Heart left ventricle (tissue), 16 donors: Measurements from ENCODE around the gene IGF2R. TPM values are rescaled to one million over a fixed set of nuclear protein-coding genes. Genes with fewer than 3 reads are reported as not detected.
"Not testable (repeated sequence)": the region's sequence is repeated elsewhere in the genome, so short reads cannot be mapped to it uniquely, and the experiment has no call there.

Source experiments
- ATAC-seq, 4 donors: fragments of 200-7000 bp; cut with Tn5 transposase; one replicate each; pipeline ENCODE4 v1.9.1; 2020 to 2022; ENCODE audit warnings: moderate library complexity in 4 of 4, mild to moderate bottlenecking in 3 of 4, moderate number of reproducible peaks in 1 of 4
- DNase-seq, 5 donors: peaks; one replicate each; pipeline ENCODE4 v3.0.0-alpha.2; 2020
- H3K27ac ChIP-seq, 12 donors: fragments of 200-600 bp; sonication (generic) in 4 of 12; one replicate each; pipeline versions ENCODE4 v1.5.0 to v1.8.0; 2016 to 2022; ENCODE audit warnings: mild to moderate bottlenecking in 2 of 12
- H3K27me3 ChIP-seq, 9 donors: fragments of 200-600 bp; sonication (generic) in 2 of 9; one replicate each; pipeline versions ENCODE4 v1.5.1 to v1.8.0; 2016 to 2022; ENCODE audit warnings: mild to moderate bottlenecking in 3 of 9
- H3K36me3 ChIP-seq, 9 donors: fragments of 200-600 bp; sonication (generic) in 2 of 9; one replicate each; pipeline versions ENCODE4 v1.5.0 to v1.8.0; 2018 to 2022; ENCODE audit warnings: mild to moderate bottlenecking in 2 of 9
- H3K4me1 ChIP-seq, 12 donors: fragments of 200-600 bp; sonication (generic) in 4 of 12; one replicate each; pipeline versions ENCODE4 v1.5.0 to v1.8.0; 2016 to 2022; ENCODE audit warnings: mild to moderate bottlenecking in 3 of 12
- H3K4me3 ChIP-seq, 12 donors: fragments of 200-600 bp; sonication (generic) in 4 of 12; one replicate each; pipeline versions ENCODE4 v1.5.0 to v1.8.0; 2017 to 2022; ENCODE audit warnings: mild to moderate bottlenecking in 9 of 12, moderate library complexity in 4 of 12
- H3K9me3 ChIP-seq, 12 donors: fragments of 200-600 bp; sonication (generic) in 4 of 12; one replicate each; pipeline versions ENCODE4 v1.5.0 to v1.8.0; 2016 to 2022; ENCODE audit warnings: mild to moderate bottlenecking in 1 of 12
- CTCF ChIP-seq, 12 donors: fragments of 200-600 bp; sonication (generic) in 4 of 12; IDR thresholded peaks; one replicate each; pipeline versions ENCODE4 v1.5.0 to v1.8.0; 2018 to 2022; ENCODE audit warnings: antibody characterized with exemption in 12 of 12, mild to moderate bottlenecking in 5 of 12
- POLR2A ChIP-seq, 2 donors: fragments of 450-650 bp; IDR thresholded peaks; one replicate each; pipeline ENCODE4 v1.6.1; 2017; ENCODE audit warnings: antibody characterized with exemption in 2 of 2, mild to moderate bottlenecking in 2 of 2, moderate library complexity in 2 of 2
- WGBS, 4 donors: extraction: QIAGEN DNeasy Blood & Tissue Kit in 2 of 4; methylation state at CpG; one replicate each; pipeline versions ENCODE4 v1.1.5 to v1.1.7; 2013 to 2018; 5-methylcytosine and 5-hydroxymethylcytosine counted together
- intact Hi-C, 10 donors: fragments of 100-400 bp; cut with DNase I; formaldehyde crosslinking; loops; one replicate each; pipeline versions ENCODE4 v1.11.1 to v1.14.2; 2022
- polyA plus RNA-seq, 2 donors: library from polyadenylated mRNA; stranded (reverse); fragments of 200-250 nt; gene quantifications; one replicate each; pipeline ENCODE4 v1.2.3, GENCODE V29; 2013
- total RNA-seq, 9 donors: library from RNA; depleted of rRNA in 2 of 9; stranded (reverse); fragments of >200 nt in 2 of 9; fragmentation: NEBNext Ultra II Directional in 3 of 9; extraction: Animal tissue kit (Norgen Biotek cat#: 25700) in 3 of 9; gene quantifications; one replicate each; pipeline versions ENCODE4 v1.1.0 to v1.2.4, GENCODE V29; 2016 to 2023
- donor health status: ischemic (EF 13 %, LVEDD 7.1; RV severe dilation, severe dysfunction).
- donor health status: healthy with polysubstance abuse.
- donor health status: DM: no; HTN: yes; CAD: no.
- donor health status: DM: no; HTN: no; CAD: no.
- donor health status: ischemic (EF 25% LVEDD 6.9; RV normal size, moderate dysfunction).
- donor health status: ischemic (EF 25% LVEDD 5.7; RV mildly dilated, moderate dysfunction).
- donor health status: healthy.
- donor health status: DM: yes; HTN: yes; CAD: no.
- donor health status: ischemic (EF 35%, LVEDD 5.7; RV mildly dilated, moderate dysfunction).
- donor health status: nonischemic (EF 11% LVEDD 7.7; RV severe dilation, severe dysfunction).
- donor health status: DM: yes; HTN: yes; CAD: no.
- donor health status: PGD.
- donor health status: ischemic (EF 29% LVEDD 5.4; RV normal size, mild dysfunction).
- donor health status: nonischemic (EF 23%, LVEDD 6.1; RV moderate dilation, normal function).

Gene IGF2R
- total and polyA plus RNA-seq, 11 donors, result 15.4 to 111 (median 68.5) TPM

DNA sequence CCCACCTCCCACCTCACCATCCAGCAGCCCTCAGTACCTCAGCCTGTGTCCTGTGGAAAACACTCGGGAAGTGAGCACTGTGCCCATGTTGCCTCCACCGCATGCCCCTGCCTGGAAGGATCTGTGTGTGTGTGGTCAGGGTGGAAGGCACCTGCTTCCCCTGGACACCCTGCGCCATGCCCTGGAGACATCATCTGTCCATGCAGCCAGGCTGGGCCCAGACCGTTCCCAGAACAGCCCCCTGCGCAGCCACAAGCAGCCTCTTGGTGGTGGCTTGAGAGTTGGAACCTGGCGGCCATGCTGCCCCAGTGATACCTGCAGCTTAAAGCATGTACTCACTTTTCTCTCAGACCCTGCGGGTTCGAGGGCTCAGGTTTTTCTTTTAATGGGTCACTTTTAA, 117.9 kb downstream of the IGF2R start:
- ATAC-seq (no peak), DNase-seq (no peak)
- Histone ChIP-seq H3K27ac (no peak overlapping the region), H3K4me1 (peaks cover 0 to 6% (median 0%) of the 10 kb centered on the region in 12 donors), H3K36me3 (peaks cover 0 to 100% (median 97%) of the 10 kb centered on the region in 9 donors), H3K27me3 (no peaks in the 10 kb centered on the region), H3K9me3 (no peaks in the 10 kb centered on the region), H3K4me3 (no peak overlapping the region)
- intact Hi-C loops, result loop anchor here in 5 of 10 donors (5.0 to 10.0 kb wide), 3 partner anchors 222 to 371 kb away; no protein-coding TSS in a partner anchor
- 84 to 95% (median 93%) methylated on average over 7 to 8 of the region's 8 CpGs for WGBS, 4 donors
- TF ChIP-seq CTCF (IDR thresholded peaks at IDR 0.05) (no peak), POLR2A (IDR thresholded peaks at IDR 0.05) (no peak)

DNA sequence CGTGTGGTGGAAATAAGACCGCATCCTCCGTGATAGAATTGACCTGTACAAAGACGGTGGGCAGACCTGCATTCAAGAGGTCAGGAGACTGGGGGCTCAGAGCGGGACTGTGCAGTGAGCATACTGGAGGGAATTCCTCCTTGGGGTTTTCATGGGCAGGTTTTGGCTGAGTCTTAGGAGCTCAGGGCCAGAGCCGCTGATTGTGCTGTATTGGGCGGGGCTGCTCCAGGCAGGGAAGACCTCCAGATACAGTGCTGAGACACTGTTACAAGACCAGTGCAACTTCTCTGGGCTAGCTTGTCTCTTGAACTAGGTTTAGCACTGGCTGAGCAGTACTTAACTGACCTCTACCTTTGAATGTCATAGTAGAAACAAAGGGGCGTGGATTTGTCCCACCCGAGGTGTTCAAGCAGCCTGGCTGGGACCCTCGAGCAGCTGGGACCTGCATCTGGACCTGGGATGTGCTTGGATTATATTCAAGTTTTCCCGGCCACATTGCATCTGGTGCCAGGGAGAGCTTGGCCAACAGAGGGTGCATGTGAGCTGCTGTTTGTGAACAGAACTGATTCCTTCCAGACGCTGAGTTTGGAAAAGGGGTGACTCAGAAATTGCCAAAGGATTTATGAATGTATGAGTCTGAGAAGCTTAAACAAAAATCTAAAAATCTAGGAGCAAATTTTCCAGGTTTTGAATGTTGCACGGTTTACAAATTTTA, 119.3 kb downstream of the IGF2R start:
- WGBS, 4 donors, result 60 to 65% (median 64%) methylated on average over 13 of the region's 13 CpGs
- no peak overlapping the region for H3K4me3 ChIP-seq
- H3K27me3 ChIP-seq, result no peaks in the 10 kb centered on the region
- H3K27ac ChIP-seq, result peak overlapping the region in 1 of 12 donors; percentile 28
- TF ChIP-seq CTCF (IDR thresholded peaks at IDR 0.05) (peak; percentile 36 to 73 (median 56)), POLR2A (IDR thresholded peaks at IDR 0.05) (no peak)
- no peaks in the 10 kb centered on the region for H3K9me3 ChIP-seq
- ATAC-seq, result peak; percentile 40 to 81 (median 52)
- intact Hi-C loops, result loop anchor here in 8 of 10 donors (1.0 to 10.0 kb wide), 5 partner anchors 223 to 369 kb away; no protein-coding TSS in a partner anchor
- peaks cover 0 to 99% (median 95%) of the 10 kb centered on the region in 9 donors for H3K36me3 ChIP-seq
- peak in 4 of 5 donors; percentile 40 to 68 (median 51) for DNase-seq
- peaks cover 0 to 6% (median 0%) of the 10 kb centered on the region in 12 donors for H3K4me1 ChIP-seq

DNA sequence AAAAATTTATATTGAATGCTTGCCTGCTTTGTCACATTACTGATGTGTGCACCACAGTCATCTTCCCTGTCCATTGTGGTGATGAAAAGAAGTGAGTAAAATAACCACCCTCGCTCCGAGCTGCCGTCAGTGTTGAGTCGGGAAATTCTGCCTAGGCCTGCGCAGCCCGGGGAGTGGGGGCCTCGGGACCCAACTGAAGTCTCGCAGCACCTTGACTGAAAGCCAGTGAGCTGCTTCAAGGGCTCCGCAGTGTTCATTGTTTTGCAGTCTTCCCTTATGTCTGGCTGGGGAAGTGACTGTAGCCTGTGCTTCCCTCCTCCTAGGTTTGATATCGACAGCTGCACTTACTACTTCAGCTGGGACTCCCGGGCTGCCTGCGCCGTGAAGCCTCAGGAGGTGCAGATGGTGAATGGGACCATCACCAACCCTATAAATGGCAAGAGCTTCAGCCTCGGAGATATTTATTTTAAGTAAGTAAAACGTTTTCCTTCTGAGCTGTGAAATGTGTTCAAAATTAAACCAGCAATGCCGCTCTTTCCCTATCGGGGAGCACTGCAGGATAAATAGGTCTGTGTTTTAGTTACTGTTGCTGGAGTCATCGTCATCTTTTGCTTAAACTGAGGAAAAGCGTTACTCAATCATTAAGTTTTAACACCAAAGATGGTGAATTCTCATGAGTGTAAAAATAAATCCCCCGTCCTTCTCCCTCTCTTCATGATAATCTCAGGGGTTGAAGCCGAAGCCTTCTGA, 120.1 kb downstream of the IGF2R start:
- DNase-seq (no peak), ATAC-seq (peak in 1 of 4 donors; percentile 7)
- H3K4me1 ChIP-seq, result peaks cover 0 to 6% (median 0%) of the 10 kb centered on the region in 12 donors
- no peaks in the 10 kb centered on the region for H3K27me3 ChIP-seq
- TF ChIP-seq POLR2A (IDR thresholded peaks at IDR 0.05), result no peak
- no peak for TF ChIP-seq CTCF (IDR thresholded peaks at IDR 0.05)
- intact Hi-C loops, result loop anchor here in 8 of 10 donors (1.0 to 10.0 kb wide), 5 partner anchors 224 to 368 kb away; no protein-coding TSS in a partner anchor
- 82 to 91% (median 91%) methylated on average over 21 of the region's 21 CpGs for WGBS, 4 donors
- no peak overlapping the region for H3K4me3 ChIP-seq
- peaks cover 0 to 99% (median 95%) of the 10 kb centered on the region in 9 donors for H3K36me3 ChIP-seq
- H3K27ac ChIP-seq, result peak overlapping the region in 1 of 12 donors; percentile 52
- H3K9me3 ChIP-seq, result no peaks in the 10 kb centered on the region

DNA sequence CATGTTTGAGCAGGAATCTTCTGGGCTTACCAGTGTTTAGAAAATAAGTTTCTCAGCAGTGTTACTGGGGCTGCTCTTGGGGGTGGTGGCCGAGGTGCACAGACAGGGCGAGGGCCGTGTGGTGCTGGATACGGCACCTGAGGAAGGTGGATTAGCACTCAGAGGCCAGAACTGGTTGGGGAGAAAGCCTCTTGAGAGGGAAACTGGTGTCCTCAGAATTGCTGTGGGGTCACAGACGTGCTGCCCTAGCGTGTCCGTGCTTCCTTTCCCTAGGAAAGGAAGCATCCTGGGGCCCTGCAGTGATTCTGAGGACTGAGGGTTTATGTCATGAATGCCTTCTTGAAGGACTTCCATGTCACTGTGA, 120.6 kb downstream of the IGF2R start:
- peaks cover 0 to 99% (median 95%) of the 10 kb centered on the region in 9 donors for H3K36me3 ChIP-seq
- no peak overlapping the region for H3K4me3 ChIP-seq
- intact Hi-C loops, result loop anchor here in 7 of 10 donors (2.0 to 10.0 kb wide), 4 partner anchors 225 to 368 kb away; no protein-coding TSS in a partner anchor
- TF ChIP-seq CTCF (IDR thresholded peaks at IDR 0.05), result no peak
- TF ChIP-seq POLR2A (IDR thresholded peaks at IDR 0.05), result no peak
- DNase-seq (no peak), ATAC-seq (no peak)
- no peaks in the 10 kb centered on the region for H3K9me3 ChIP-seq
- H3K4me1 ChIP-seq, result peaks cover 0 to 6% (median 0%) of the 10 kb centered on the region in 12 donors
- no peaks in the 10 kb centered on the region for H3K27me3 ChIP-seq
- WGBS, 4 donors, result 95 to 96% (median 95%) methylated on average over 7 of the region's 7 CpGs
- H3K27ac ChIP-seq, result peak overlapping the region in 1 of 12 donors; percentile 52

GRCh38 chr6:160090442-160091239, 121.8 kb downstream of the IGF2R start:
- H3K9me3 ChIP-seq, H3K4me3 ChIP-seq, ATAC-seq, DNase-seq, intact Hi-C loops, H3K27ac ChIP-seq, H3K4me1 ChIP-seq, H3K27me3 ChIP-seq: not testable (repeated sequence)
- 89 to 97% (median 93%) methylated on average over 9 to 32 of the region's 32 CpGs for WGBS, 4 donors
- H3K36me3 ChIP-seq, result peaks cover 0 to 99% (median 93%) of the 10 kb centered on the region in 9 donors

DNA sequence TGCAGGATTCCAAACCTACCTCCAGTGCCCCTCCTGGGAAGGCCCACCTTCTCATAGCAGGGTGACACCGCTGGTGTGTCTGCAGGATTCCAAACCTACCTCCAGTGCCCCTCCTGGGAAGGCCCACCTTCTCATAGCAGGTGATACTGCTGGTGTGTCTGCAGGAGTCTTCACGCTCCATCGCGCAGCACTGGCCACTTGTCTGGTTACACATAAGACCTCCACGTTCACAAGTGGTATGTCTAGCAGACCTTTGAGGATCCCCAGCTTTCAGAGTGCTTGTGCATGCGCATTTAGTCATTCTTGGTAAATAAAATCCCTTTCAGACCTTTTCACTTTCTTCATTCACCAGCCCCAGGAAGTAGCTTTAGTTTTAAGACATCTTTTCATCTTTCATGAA, 123.3 kb downstream of the IGF2R start:
- H3K4me3 ChIP-seq, H3K4me1 ChIP-seq, intact Hi-C loops, ATAC-seq, H3K9me3 ChIP-seq, H3K27me3 ChIP-seq, H3K27ac ChIP-seq, DNase-seq: not testable (repeated sequence)
- peaks cover 0 to 99% (median 93%) of the 10 kb centered on the region in 9 donors for H3K36me3 ChIP-seq
- WGBS, 4 donors, result 90 to 97% (median 93%) methylated on average over 2 to 6 of the region's 6 CpGs
